CD4-positive, alpha-beta memory T cell (primary cell): Measurements from ENCODE around the gene CD7. TPM values are rescaled to one million over a fixed set of nuclear protein-coding genes. Genes with fewer than 3 reads are reported as not detected.

ENCODE experiments used
- CTCF ChIA-PET: fragments of 350-600 bp; sonication (Branson Sonifier 250); formaldehyde crosslinking; loops from one replicate; lab custom pipeline; 2021; ENCODE audit warnings: inconsistent platforms; ENCODE audit not compliant: partially characterized antibody; lab: Charles Lee
- POLR2A ChIA-PET: fragments of 350-600 bp; sonication (Branson Sonifier 250); formaldehyde crosslinking; loops from one replicate; lab custom pipeline; 2021; ENCODE audit not compliant: partially characterized antibody; lab: Charles Lee
- DNase-seq, 5 donors: peaks; one replicate each; pipeline versions ENCODE4 v3.0.0 to v3.0.0-alpha.2; 2020 to 2022; ENCODE audit warnings: mixed read lengths in 1 of 5
- H3K27ac ChIP-seq: one replicate; pipeline ENCODE4 v1.7.0; 2013; ENCODE audit warnings: low read depth, low read length
- H3K27me3 ChIP-seq: 2 replicates; pipeline ENCODE4 v1.7.0; 2013; ENCODE audit warnings: mild to moderate bottlenecking, low read length, moderate library complexity; ENCODE audit not compliant: insufficient read depth
- H3K36me3 ChIP-seq: 2 replicates; pipeline ENCODE4 v1.7.0; 2013; ENCODE audit warnings: mild to moderate bottlenecking, low read length, moderate library complexity; ENCODE audit not compliant: insufficient read depth
- H3K4me1 ChIP-seq: 2 replicates; pipeline ENCODE4 v1.7.0; 2013; ENCODE audit warnings: mild to moderate bottlenecking, low read length, moderate library complexity; ENCODE audit not compliant: insufficient read depth
- H3K4me3 ChIP-seq, 2 donors: one replicate each; pipeline ENCODE4 v1.7.0; 2013; ENCODE audit warnings: low read length in 2 of 2, mild to moderate bottlenecking in 1 of 2
- H3K9me3 ChIP-seq, 2 donors: one replicate each; pipeline ENCODE4 v1.7.0; 2013; ENCODE audit warnings: low read length in 2 of 2, control low read depth in 1 of 2; ENCODE audit not compliant: control insufficient read depth in 1 of 2
- H3K27ac Mint-ChIP-seq, 7 donors: one replicate each; pipeline ENCODE4 v1.8.0; 2020 to 2021; ENCODE audit warnings: mixed read lengths in 7 of 7, mild to moderate bottlenecking in 6 of 7, inconsistent platforms in 3 of 7, moderate library complexity in 3 of 7
- H3K27me3 Mint-ChIP-seq, 2 donors: one replicate each; pipeline ENCODE4 v1.8.0; 2020 to 2021; ENCODE audit warnings: mixed read lengths in 2 of 2
- H3K36me3 Mint-ChIP-seq, 2 donors: one replicate each; pipeline ENCODE4 v1.8.0; 2020 to 2021; ENCODE audit warnings: mixed read lengths in 2 of 2, inconsistent platforms in 1 of 2, mild to moderate bottlenecking in 1 of 2
- H3K4me1 Mint-ChIP-seq, 4 donors: one replicate each; pipeline ENCODE4 v1.8.0; 2020 to 2021; ENCODE audit warnings: mixed read lengths in 4 of 4, mild to moderate bottlenecking in 1 of 4
- H3K4me3 Mint-ChIP-seq, 8 donors: one replicate each; pipeline ENCODE4 v1.8.0; 2020 to 2021; ENCODE audit warnings: mixed read lengths in 8 of 8, mild to moderate bottlenecking in 7 of 8, moderate library complexity in 6 of 8, inconsistent platforms in 3 of 8
- H3K9me3 Mint-ChIP-seq, 8 donors: one replicate each; pipeline ENCODE4 v1.8.0; 2020 to 2021; ENCODE audit warnings: mixed read lengths in 8 of 8, mild to moderate bottlenecking in 5 of 8, inconsistent platforms in 3 of 8, moderate library complexity in 1 of 8
- intact Hi-C: fragments of 100-400 bp; cut with micrococcal nuclease; formaldehyde crosslinking; loops from one replicate; pipeline ENCODE4 v1.15.1; 2023
- polyA plus RNA-seq, 2 donors: library from polyadenylated mRNA; unstranded; fragments of 300-500 nt; fragmentation: Illumina TruSeq; gene quantifications; one replicate each; pipeline ENCODE4 v1.2.3, GENCODE V29; 2021
- total RNA-seq, 2 experiments: library from RNA; stranded (reverse); gene quantifications; one replicate each; pipeline ENCODE4 v1.2.3, GENCODE V29; 2021

CD7 gene
- total and polyA plus RNA-seq, 4 experiments from 2014 or later = 40.9 to 82.6 (median 47.1) TPM

- Histone ChIP-seq H3K4me3 (no peak overlapping the region), H3K4me1 (peaks cover 31% of the 10 kb centered on the region), H3K9me3 (no peaks in the 10 kb centered on the region), H3K36me3 (no peaks in the 10 kb centered on the region), H3K27ac (no peak overlapping the region), H3K27me3 (no peaks in the 10 kb centered on the region)
- DNase-seq = no peak
- POLR2A ChIA-PET = no interaction called here
- intact Hi-C loops = no loop called here
- Mint-ChIP-seq H3K9me3 (no peaks in the 10 kb centered on the region), H3K36me3 (peaks cover 0 to 2% of the 10 kb centered on the region in 2 donors), H3K27ac (no peak overlapping the region), H3K27me3 (no peaks in the 10 kb centered on the region), H3K4me1 (peaks cover 8 to 23% (median 14%) of the 10 kb centered on the region in 4 donors), H3K4me3 (peak overlapping the region in 1 of 8 donors; percentile 21)
- CTCF ChIA-PET = no interaction called here
These were observed 39.6 kb downstream of the CD7 start for GRCh38 chr17:82277851-82278250.

GRCh38 chr17:82276938-82277337 is 40.5 kb downstream of the CD7 start:
- no peak for DNase-seq
- Histone ChIP-seq H3K4me3 (no peak overlapping the region), H3K27me3 (no peaks in the 10 kb centered on the region), H3K4me1 (peaks cover 29% of the 10 kb centered on the region), H3K27ac (no peak overlapping the region), H3K9me3 (no peaks in the 10 kb centered on the region), H3K36me3 (peaks cover under 1% of the 10 kb centered on the region)
- CTCF ChIA-PET = interaction anchor here (1.7 kb wide), 1 partner anchor 24 kb away, joined by 4 read pairs; no protein-coding TSS in a partner anchor
- Mint-ChIP-seq H3K27me3 (no peaks in the 10 kb centered on the region), H3K4me3 (no peak overlapping the region), H3K4me1 (peaks cover 14 to 30% (median 21%) of the 10 kb centered on the region in 4 donors), H3K36me3 (peaks cover 5 to 8% of the 10 kb centered on the region in 2 donors), H3K9me3 (no peaks in the 10 kb centered on the region), H3K27ac (peak overlapping the region in 1 of 7 donors; percentile 46)
- intact Hi-C loops = no loop called here
- POLR2A ChIA-PET = interaction anchor here (1.0 to 4.4 kb wide), 2 partner anchors 15 to 21 kb away, joined by 3 to 43 read pairs; no protein-coding TSS in a partner anchor

GRCh38 chr17:82275326-82275725 is 42.1 kb downstream of the CD7 start:
- no peak overlapping the region for H3K27ac ChIP-seq
- H3K27me3 Mint-ChIP-seq = no peaks in the 10 kb centered on the region
- H3K27ac Mint-ChIP-seq = peak overlapping the region in 1 of 7 donors; percentile 67
- ChIA-PET CTCF (interaction anchor here (1.2 kb wide), 1 partner anchor 39 kb away, joined by 3 read pairs; no protein-coding TSS in a partner anchor), POLR2A (interaction anchor here (3.7 to 4.4 kb wide), 2 partner anchors 17 to 22 kb away, joined by 43 to 56 read pairs; no protein-coding TSS in a partner anchor)
- H3K27me3 ChIP-seq = no peaks in the 10 kb centered on the region
- H3K4me1 ChIP-seq = peaks cover 32% of the 10 kb centered on the region
- intact Hi-C loops = no loop called here
- H3K9me3 Mint-ChIP-seq = no peaks in the 10 kb centered on the region
- H3K4me1 Mint-ChIP-seq = peaks cover 17 to 35% (median 25%) of the 10 kb centered on the region in 4 donors
- no peak for DNase-seq
- no peak overlapping the region for H3K4me3 ChIP-seq
- peak overlapping the region in 1 of 8 donors; percentile 36 for H3K4me3 Mint-ChIP-seq
- H3K36me3 ChIP-seq = peaks cover 13% of the 10 kb centered on the region
- no peaks in the 10 kb centered on the region for H3K9me3 ChIP-seq
- peaks cover 10 to 23% of the 10 kb centered on the region in 2 donors for H3K36me3 Mint-ChIP-seq

GRCh38 chr17:82274134-82275020 is 43.0 kb downstream of the CD7 start:
- H3K4me1 Mint-ChIP-seq = peaks cover 25 to 44% (median 34%) of the 10 kb centered on the region in 4 donors
- CTCF ChIA-PET = interaction anchor here (1.2 kb wide), 1 partner anchor 38 kb away, joined by 3 read pairs; no protein-coding TSS in a partner anchor
- Histone ChIP-seq H3K9me3 (no peaks in the 10 kb centered on the region), H3K27me3 (no peaks in the 10 kb centered on the region), H3K4me3 (peak overlapping the region in 1 of 2 donors; percentile 76), H3K36me3 (peaks cover 21% of the 10 kb centered on the region), H3K4me1 (peaks cover 41% of the 10 kb centered on the region), H3K27ac (peak overlapping the region; percentile 80)
- peak overlapping the region in 6 of 7 donors; percentile 30 to 99 (median 94) for H3K27ac Mint-ChIP-seq
- H3K4me3 Mint-ChIP-seq = peak overlapping the region; percentile 13 to 95 (median 49)
- POLR2A ChIA-PET = interaction anchor here (0.7 to 4.4 kb wide), 12 partner anchors 9 to 145 kb away, joined by 3 to 56 read pairs (median 5); partner anchors contain the start of genes CD7 and OGFOD3
- intact Hi-C loops = no loop called here
- peaks cover 16 to 31% of the 10 kb centered on the region in 2 donors for H3K36me3 Mint-ChIP-seq
- no peak for DNase-seq
- H3K27me3 Mint-ChIP-seq = no peaks in the 10 kb centered on the region
- no peaks in the 10 kb centered on the region for H3K9me3 Mint-ChIP-seq

- H3K9me3 Mint-ChIP-seq = no peaks in the 10 kb centered on the region
- intact Hi-C loops = loop anchor here (1.0 to 2.0 kb wide), 4 partner anchors 19 to 48 kb away; no protein-coding TSS in a partner anchor
- H3K27ac ChIP-seq = peak within 1 kb of the TSS; percentile 80
- no peaks in the 10 kb centered on the region for H3K27me3 ChIP-seq
- peak within 1 kb of the TSS; percentile 91 to 96 (median 94) for H3K4me3 Mint-ChIP-seq
- peaks cover 31 to 53% (median 40%) of the 10 kb centered on the region in 4 donors for H3K4me1 Mint-ChIP-seq
- ChIA-PET POLR2A (interaction anchor here (0.7 to 4.4 kb wide), 15 partner anchors 9 to 145 kb away, joined by 3 to 56 read pairs (median 5); partner anchors contain the start of genes CD7 and OGFOD3), CTCF (interaction anchor here (1.0 kb wide), 1 partner anchor 25 kb away, joined by 3 read pairs; no protein-coding TSS in a partner anchor)
- peaks cover 19 to 38% of the 10 kb centered on the region in 2 donors for H3K36me3 Mint-ChIP-seq
- H3K36me3 ChIP-seq = peaks cover 26% of the 10 kb centered on the region
- peaks cover 50% of the 10 kb centered on the region for H3K4me1 ChIP-seq
- peak; percentile 88 to 94 (median 90) for DNase-seq
- H3K27ac Mint-ChIP-seq = peak within 1 kb of the TSS; percentile 92 to 100 (median 98)
- H3K4me3 ChIP-seq = peak within 1 kb of the TSS; percentile 47 to 76
- H3K9me3 ChIP-seq = no peaks in the 10 kb centered on the region
- H3K27me3 Mint-ChIP-seq = no peaks in the 10 kb centered on the region
These were observed 43.9 kb downstream of the CD7 start, which contains the start of gene CSNK1D for GRCh38 chr17:82273327-82274133. CSNK1D (minus strand) TSS chr17:82273700; CDS start chr17:82273381, 319 bp downstream.

- Histone ChIP-seq H3K9me3 (no peaks in the 10 kb centered on the region), H3K4me3 (peak overlapping the region; percentile 47 to 76), H3K27me3 (no peaks in the 10 kb centered on the region), H3K4me1 (peaks cover 58% of the 10 kb centered on the region), H3K36me3 (peaks cover 26% of the 10 kb centered on the region), H3K27ac (peak overlapping the region; percentile 80)
- peak; percentile 26 to 63 (median 41) for DNase-seq
- CTCF ChIA-PET = interaction anchor here (1.0 kb wide), 1 partner anchor 26 kb away, joined by 3 read pairs; no protein-coding TSS in a partner anchor
- Mint-ChIP-seq H3K27me3 (no peaks in the 10 kb centered on the region), H3K27ac (peak overlapping the region; percentile 92 to 100 (median 98)), H3K36me3 (peaks cover 21 to 42% of the 10 kb centered on the region in 2 donors), H3K4me1 (peaks cover 38 to 61% (median 49%) of the 10 kb centered on the region in 4 donors), H3K9me3 (no peaks in the 10 kb centered on the region), H3K4me3 (peak overlapping the region; percentile 91 to 96 (median 94))
- POLR2A ChIA-PET = interaction anchor here (0.8 to 4.4 kb wide), 12 partner anchors 11 to 146 kb away, joined by 3 to 56 read pairs (median 6); partner anchors contain the start of genes CD7 and OGFOD3
- intact Hi-C loops = loop anchor here (1.0 to 2.0 kb wide), 4 partner anchors 20 to 49 kb away; no protein-coding TSS in a partner anchor
These were observed 44.7 kb downstream of the CD7 start for GRCh38 chr17:82272495-82273326.
